Stimulated activated CD8-positive, alpha-beta memory T cell treated with anti-CD3 and anti-CD28 coated beads, Interleukin-15, amount 100 ng/mL, for 24 hours (primary cell): ENCODE data around the gene FUBP3.

ENCODE experiments used
- DNase-seq: peaks from one replicate; pipeline ENCODE4 v3.0.0-alpha.2; 2020; ENCODE audit warnings: low read depth

The FUBP3 gene

GRCh38 chr9:130634191-130634768 lies 54.9 kb downstream of the FUBP3 start:
- DNase-seq: no peak

- no peak for DNase-seq
Observed at GRCh38 chr9:130634801-130635200, 55.4 kb downstream of the FUBP3 start.

GRCh38 chr9:130635306-130635705 lies 55.9 kb downstream of the FUBP3 start:
- no peak for DNase-seq

GRCh38 chr9:130635721-130636647 lies 56.6 kb downstream of the FUBP3 start:
- DNase-seq: no peak

GRCh38 chr9:130636648-130637020 lies 57.3 kb downstream of the FUBP3 start:
- DNase-seq: no peak

GRCh38 chr9:130638284-130639123 lies 59.1 kb downstream of the FUBP3 start:
- DNase-seq: no peak

- no peak for DNase-seq
Observed at GRCh38 chr9:130639124-130639765, 59.9 kb downstream of the FUBP3 start.

- no peak for DNase-seq
Observed at GRCh38 chr9:130639866-130640555, 60.6 kb downstream of the FUBP3 start.

GRCh38 chr9:130640681-130641080 lies 61.3 kb downstream of the FUBP3 start:
- DNase-seq: no peak

- no peak for DNase-seq
Observed at GRCh38 chr9:130642926-130643325, 63.5 kb downstream of the FUBP3 start.

GRCh38 chr9:130651221-130651620 lies 71.8 kb downstream of the FUBP3 start:
- no peak for DNase-seq

GRCh38 chr9:130651752-130652151 lies 72.4 kb downstream of the FUBP3 start:
- no peak for DNase-seq

GRCh38 chr9:130654879-130655278 lies 75.5 kb downstream of the FUBP3 start:
- no peak for DNase-seq

GRCh38 chr9:130658893-130659698 lies 79.7 kb downstream of the FUBP3 start:
- no peak for DNase-seq

- no peak for DNase-seq
Observed at GRCh38 chr9:130659699-130660248, 80.4 kb downstream of the FUBP3 start.

GRCh38 chr9:130660326-130660682 lies 80.9 kb downstream of the FUBP3 start:
- no peak for DNase-seq

- no peak for DNase-seq
Observed at GRCh38 chr9:130660683-130661450, 81.5 kb downstream of the FUBP3 start.

- no peak for DNase-seq
Observed at GRCh38 chr9:130661451-130662098, 82.2 kb downstream of the FUBP3 start.
